NCI-H146 treated with DMSO at 0.1 percent for 48 hours (cell line): ENCODE measurements around the gene GRM4.

Experiments used
- DNase-seq: peaks from one replicate; lab custom pipeline; 2025; ENCODE audit not compliant: unreplicated experiment; lab: John Stamatoyannopoulos, UW

Gene GRM4

DNA sequence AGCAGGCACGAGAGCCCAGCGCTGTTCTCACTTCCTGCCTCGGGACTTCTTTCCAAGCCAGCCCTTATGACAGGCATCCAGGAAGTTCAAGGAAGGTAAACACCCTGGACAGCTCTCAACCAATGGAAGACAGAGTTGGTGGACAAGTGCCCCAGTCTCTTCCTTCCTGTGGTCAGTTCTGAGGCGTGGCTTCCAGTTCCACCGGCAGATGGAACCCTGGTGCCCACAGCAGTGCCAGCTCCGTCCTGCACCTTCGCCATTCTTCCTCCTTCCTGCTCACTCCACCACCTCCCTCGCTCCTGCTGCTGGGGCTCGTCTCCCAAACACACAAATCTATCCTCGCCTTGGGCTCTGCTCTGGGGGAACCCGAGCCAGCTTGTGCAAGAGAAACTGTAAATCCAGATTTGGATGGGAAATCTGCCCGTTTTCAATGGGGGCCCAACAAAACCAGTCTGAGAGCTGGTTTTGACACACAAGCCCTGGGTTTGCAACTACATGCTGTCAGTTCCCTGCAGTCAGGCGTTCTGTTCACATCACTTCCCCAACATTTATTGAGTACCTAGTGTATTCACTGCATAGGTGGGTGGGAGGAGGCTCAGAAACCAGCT, 162.7 kb downstream of the GRM4 start:
- no peak for DNase-seq

DNA sequence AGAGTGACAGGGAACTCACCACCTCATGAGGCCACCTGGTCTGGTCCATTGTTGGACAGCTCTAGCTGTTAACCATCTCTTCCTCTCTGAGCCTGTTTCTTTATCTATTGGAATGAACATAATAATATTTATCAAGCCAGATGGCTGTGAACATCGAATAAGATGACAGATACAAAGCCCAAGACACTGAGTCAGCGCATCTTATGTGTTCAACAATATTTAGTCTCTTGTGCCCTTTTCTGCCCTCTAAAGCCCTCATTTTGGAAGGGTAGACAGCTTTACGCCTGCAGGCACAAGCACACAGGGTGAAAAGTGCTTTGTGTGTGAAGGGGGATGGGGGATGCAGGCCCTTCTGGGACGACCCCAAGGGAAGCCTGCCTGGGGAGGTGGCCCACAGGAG, 164.0 kb downstream of the GRM4 start:
- no peak for DNase-seq

- DNase-seq = no peak
These were observed 164.5 kb downstream of the GRM4 start for GRCh38 chr6:33981421-33981820.

GRCh38 chr6:33980176-33981175, 165.4 kb downstream of the GRM4 start:
- no peak for DNase-seq

DNA sequence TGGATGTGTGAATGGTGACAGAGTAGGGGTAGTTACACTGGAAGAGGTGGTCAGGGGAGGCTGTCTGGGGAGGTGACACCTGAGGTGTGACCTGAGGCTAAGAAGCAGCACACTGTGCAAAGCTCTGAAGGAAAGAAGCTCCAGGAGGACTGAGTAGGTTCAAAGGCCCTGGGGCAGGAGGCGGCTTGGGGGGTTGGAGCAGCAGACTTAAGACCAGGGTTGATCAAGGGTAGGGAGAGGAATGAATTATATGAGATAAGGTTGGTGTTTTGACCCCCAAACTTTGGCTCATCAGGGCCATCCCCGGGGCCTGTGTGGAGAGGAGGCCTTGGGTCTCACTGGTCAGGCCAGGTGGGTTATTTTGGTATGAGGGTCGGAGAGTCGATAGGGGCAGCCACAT, 166.1 kb downstream of the GRM4 start:
- no peak for DNase-seq

DNA sequence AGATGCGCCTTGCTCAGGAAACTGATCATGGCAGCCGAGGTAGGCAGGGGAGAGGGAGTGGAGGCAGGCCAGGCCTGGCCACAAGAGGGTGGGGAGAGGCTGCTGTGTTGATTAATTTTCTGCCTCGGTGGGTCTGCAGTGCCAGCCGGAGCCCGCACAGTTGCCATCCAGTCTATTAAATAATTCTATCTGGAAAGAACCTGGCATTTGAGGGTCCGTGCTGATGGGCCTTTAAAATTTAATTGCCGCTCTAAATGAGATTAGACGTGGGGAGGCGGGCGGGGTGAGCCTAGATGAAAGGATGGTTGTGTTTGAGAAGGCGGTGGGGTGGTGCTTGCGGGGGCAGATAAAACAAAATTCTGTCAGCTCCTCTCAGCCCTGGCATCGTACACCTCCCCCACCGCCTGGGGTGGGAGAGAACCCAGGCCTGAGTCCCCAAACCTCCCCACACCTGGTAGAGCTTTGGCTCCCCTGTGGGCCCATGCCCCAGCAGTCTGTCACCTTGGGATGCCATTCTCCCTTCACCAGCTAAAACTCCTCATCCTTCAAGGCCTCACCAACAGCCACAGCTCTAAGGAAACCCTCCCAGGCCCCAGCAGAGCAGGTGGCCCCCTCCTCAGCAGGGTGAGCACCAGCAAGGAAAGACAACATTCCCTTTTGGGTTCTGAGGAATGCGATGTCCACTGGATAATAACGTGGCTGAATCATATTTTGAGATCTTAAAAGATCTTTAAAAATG, 167.3 kb downstream of the GRM4 start:
- DNase-seq = no peak

GRCh38 chr6:33977606-33978411, 168.1 kb downstream of the GRM4 start:
- DNase-seq = no peak

DNA sequence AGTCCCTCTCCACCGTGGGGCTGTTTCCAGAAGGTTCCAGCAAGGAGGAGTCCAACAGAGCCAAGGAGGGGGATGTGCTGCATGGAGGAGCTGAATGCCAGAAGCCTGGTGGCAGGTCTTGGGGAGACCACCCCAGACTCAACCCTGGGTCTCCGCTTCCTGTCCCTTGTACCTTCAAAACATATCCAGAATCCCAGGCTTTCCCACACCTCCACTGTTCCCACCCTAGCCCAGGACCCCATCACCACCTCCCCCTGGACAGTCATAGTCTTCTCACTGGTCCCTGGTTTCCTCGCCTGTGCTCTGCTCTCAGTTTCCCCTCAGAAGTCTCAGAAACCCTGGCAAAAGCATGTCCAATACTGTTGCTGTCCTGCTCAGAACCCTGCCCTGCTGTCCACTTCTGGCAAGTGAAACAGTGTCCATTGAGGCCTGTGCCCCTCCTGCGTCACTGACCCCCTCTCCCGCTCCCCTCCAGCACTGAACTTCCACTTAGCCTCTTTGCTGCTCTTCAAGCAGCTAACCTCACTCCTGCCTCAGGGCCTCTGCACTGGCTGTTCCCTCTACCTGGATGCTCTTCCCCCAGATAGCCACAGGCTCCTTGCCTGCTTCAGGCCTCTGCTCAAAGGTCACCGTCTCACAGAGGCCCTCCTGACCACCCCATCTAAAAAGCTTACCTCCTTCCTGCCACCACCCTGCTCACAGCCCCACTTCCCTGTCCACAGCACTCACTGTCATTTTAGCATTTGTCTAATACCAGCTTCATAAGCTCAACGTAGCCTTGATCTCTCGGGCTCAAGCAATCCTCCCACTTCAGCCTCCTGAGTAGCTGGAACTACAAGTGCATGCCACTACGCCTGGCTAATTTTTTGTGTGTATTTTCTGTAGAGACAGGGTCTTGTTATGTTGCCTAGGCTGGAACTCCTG, 169.2 kb downstream of the GRM4 start:
- DNase-seq = no peak

DNA sequence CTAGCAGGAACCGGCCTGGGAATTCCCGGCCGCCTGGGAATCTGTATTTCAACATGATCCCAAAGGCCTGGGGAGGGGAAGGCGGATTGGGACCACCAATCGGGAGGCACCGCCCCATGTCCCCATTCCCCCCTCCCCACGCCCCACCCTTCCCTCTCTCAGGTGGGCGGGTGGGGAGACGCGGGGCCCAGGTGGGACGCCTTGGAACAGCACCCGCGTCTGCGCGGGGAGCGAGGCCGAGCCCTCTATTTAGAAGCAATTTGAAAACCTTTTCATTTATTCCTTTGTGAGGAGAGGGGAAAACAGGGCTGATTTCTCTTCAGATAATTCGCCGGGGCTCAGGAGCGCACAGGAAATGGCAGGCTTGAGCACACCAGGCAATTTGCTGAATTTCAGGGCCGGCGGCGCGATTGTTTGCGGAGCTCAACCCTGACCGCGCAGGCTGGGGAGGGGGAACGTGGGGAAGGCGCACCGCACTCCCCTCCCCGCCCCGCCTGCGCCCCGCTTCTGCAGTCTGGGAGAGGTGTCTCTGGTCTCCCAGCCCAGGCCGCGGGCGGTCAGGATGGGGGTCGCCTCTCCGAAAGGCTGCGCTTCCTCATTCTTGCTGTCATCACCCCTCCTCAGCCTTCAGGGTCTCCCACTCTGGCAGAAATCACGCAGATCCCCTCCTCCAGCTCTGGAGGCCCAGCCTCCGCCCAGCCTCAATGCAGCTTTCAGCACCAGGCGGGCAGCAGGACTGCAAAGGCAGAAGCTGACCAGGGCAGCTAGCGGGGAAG, 170.0 kb downstream of the GRM4 start:
- no peak for DNase-seq

- DNase-seq = no peak
These were observed 171.4 kb downstream of the GRM4 start for GRCh38 chr6:33974471-33974870.

- no peak for DNase-seq
These were observed 171.9 kb downstream of the GRM4 start for GRCh38 chr6:33974030-33974429.

DNA sequence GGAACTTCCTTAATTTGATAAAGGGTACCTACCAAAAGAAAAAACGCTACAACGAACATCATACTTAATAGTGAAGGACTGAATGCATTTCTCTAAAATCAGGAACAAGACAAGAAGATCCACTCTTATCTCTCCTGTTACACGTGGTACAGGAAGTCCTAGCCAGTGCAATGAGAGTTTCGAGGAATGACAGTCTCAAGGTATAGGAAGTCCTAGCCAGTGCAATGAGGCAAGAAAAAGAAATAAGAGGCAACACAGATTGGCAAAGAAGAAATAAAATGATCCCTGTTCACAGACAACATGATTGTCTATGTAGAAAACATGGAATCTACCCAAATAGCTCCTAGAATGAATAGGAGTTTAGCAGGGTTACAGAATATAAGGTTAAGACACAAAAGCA, 174.3 kb downstream of the GRM4 start:
- no peak for DNase-seq
